Measurements from ENCODE around the gene FRAT2.

FRAT2 gene, protein sequence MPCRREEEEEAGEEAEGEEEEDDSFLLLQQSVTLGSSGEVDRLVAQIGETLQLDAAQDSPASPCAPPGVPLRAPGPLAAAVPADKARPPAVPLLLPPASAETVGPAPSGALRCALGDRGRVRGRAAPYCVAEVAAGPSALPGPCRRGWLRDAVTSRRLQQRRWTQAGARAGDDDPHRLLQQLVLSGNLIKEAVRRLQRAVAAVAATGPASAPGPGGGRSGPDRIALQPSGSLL

DNA sequence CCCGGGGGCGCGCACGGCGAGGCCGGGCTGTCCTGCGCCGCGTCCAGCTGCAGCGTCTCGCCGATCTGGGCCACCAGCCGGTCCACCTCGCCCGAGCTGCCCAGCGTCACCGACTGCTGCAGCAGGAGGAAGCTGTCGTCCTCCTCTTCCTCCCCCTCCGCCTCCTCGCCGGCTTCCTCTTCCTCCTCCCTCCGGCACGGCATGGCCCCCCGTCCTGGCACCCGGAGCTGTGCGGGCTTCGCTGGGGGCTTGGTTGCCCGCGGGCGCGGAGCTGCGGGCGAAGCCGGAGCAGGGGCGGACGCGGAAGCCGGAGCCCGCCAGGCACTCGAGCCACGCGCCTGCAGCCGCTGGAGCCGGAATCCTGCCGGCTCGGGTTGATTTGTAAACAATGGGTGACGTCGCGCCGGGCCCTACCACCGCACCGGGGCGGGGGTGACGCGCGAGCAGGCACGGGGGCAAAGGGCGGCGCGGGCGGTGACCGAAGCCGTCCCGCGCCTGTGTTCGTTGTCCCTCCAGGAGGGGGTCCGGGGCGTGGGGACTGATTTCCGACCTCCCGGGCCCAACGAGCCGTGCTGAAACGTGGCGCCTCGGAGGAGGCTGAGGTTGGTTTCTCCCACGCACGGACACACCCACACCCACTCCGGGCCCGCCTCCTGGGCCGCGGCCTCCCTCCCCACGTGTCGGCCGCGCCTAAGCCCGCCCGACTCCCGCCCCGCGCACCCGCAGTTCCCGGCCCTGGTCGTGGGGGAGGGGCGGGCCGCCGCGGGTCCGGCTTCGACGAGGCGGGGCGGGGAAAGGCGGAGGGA is at the start of gene FRAT2:
TSS of gene FRAT2 (minus strand) at position 360 of the 806 bp plus-strand sequence. CDS start at position 203, 157 bp downstream.
- DNase-seq, result peak; percentile 76

DNA sequence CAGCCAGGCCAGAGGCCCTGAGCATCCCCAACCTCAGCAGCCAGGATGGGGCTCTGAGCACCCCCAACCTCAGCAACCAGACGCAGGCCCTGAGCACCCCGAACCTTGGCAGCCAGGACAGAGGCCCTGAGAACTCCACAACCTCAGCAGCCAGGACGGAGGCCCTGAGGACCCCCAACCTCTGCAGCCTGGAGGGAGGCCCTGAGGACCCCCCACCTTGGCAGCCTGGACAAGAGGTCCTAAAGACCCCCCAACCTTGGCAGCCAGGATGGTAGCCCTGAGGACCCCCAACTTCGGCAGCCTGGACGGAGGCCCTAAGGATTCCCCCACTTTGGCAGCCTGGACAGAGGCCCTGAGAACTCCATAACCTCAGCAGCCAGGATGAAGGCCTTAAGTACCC is 49.6 kb upstream of the FRAT2 start:
- DNase-seq, result no peak

GRCh38 chr10:97383159-97383558 is 48.6 kb upstream of the FRAT2 start:
- DNase-seq, result no peak

GRCh38 chr10:97381626-97382025 is 47.1 kb upstream of the FRAT2 start:
- no peak for DNase-seq

DNA sequence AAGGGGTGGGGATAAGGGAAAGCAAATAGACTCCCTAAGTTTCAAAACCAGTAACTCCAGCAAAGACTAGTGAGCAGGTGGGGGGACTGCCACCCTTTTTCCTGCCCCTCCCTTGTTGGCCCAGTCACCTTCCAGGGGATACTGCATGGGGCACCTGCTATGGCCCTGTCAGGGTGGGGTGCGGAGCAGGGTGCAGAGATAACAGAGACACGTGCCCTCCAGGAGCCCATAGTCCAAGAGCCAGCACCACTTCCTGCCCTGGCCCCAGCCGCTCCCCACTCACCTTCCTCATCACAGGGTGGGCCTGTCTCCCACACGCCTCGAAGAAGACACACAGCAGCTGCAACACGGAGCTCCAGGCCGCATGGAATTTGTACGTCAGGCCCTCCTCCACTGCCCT is 46.0 kb upstream of the FRAT2 start:
- DNase-seq, result no peak

DNA sequence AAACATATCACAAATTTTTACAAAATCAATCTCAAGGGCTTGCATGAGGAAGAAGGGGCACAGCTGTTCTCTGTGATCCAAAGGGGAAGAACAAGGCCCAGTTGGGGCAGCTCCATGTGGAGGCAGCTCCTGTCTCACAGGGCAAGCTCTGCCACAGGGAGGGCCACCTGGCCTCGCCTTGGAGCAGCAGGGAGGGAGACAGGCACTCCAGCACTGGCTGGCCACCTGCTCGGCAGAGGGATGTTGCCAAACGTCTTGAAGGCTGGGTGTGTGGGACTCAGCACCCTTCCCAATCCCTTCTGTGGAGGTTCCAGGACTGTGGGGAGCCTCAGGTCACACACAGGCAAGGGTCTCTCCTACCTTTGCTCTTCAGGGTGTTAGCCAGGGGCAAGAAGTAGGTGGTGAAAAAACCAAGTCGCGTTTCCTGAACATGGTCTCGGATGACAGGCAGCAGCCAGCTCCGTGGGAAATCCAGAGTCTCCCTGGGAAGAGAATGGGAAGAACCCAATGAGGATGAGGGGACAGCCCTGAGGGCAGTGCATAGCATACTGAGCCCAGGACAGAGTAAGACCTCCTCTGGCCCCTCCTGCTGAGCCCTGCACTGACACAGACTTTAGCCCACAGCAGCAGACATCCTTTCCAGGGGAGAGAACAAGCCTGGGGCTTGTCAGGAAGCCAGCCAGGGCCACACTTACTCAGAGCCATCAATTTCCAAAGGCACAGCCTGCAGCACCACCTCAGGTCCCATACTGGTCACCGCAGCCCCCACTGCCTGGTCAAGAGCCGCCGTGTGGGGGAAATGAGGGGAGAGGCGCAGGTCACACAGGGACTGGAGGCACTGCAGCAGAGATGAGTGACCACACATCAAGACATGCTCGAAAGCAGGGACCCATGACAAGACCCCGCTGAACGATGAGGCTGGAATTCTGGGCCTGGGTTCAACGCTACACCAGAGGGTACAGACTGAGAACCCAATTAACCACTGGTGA is 44.7 kb upstream of the FRAT2 start:
- peak; percentile 31 for DNase-seq

- no peak for DNase-seq
Measured at GRCh38 chr10:97376413-97376812, 41.9 kb upstream of the FRAT2 start.

GRCh38 chr10:97373456-97373855 is 38.9 kb upstream of the FRAT2 start:
- DNase-seq, result no peak

DNA sequence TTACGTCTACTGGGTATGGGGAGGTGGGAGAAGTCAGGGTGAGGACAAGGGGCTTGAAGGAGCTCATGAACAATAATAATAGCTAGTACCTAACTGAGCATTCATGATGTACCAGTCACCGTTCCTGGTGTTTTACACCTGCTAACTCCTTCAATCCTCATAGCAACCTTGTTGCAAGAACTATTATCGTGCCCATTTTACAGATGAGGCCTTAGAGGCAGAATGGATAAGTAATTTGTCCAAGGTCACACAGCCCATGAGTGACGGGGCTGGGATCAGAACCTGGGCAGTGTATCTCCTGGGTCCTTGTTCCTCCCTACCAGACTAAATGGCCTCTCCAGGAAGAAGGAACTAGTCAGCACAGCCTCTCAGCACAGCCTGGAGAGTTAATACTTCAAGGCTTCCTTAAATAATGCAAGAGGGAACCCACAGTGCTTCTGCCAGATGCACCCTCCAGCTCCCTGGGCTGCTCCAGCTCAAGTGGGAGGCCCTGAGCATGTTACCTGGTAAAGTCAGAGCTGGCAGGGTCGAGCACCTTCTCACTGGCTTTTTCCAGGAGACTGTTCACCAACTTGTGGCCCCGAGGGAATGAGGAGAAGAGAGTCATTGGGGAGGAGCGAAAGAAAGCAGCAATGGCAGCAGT is 37.8 kb upstream of the FRAT2 start:
- no peak for DNase-seq

DNA sequence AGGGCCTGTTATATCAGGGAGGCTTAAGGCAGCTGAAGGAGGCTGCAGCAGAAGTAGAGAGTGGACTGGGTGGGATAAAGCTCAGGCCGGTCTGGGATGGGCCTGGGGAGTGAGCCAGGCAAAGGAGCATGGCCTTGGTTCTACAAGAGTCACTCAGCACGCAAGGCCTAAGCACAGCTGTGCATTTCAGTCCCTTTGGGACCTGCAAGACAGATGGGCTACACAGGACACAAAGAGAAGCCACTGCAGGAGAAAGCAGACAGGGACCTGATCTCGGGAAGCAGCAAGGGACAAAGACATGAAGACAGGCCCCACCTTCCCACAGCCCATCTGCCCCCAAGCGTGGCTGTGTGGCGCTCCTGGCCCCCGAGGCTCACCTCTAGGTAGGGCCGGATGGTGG is 37.2 kb upstream of the FRAT2 start:
- peak; percentile 37 for DNase-seq

DNA sequence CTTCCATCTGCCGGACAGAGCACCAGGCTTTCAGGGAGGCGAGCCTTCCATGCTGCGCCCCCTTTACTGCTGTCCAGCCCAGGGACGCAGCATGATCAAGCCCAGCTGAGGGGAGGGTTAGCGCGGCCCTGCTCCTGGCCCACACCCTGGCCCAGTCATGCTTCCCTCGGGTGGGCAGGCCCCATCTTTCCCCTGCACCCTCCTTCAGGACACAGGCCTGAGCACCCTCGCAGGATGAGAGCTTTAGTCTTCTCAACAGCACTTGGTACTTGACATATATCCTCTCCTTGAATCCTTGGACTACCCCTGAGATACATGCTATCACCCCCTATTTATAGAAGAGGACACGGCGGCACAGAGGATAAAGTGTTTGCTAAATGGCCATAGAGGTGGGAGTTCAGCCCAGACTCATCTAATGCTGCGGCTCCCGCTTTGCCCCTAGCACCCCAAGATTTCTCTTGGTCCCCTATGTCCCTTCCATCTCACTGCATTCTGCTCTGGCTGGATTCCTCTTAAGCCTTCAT is 32.7 kb upstream of the FRAT2 start:
- no peak for DNase-seq

DNA sequence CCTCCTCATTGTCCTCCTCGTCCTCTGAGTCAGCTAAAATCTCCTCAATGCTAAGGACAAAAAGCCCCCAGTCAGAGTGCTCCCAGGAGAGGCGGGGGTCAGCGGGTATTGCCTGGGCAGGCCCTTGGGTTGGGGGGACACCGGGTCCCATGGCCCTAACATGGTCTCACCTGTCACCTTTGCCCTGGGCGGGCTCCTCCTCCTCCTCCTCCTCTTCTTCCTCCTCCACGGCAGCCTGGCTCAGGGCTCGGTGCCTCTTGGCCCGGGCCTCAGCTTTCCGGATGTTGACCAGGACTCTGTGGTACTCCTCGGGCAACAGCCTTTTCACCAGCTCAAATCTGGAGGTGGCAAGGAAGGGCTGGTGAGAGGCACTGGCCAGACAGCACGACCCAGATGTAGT is 32.0 kb upstream of the FRAT2 start:
- DNase-seq, result no peak

DNA sequence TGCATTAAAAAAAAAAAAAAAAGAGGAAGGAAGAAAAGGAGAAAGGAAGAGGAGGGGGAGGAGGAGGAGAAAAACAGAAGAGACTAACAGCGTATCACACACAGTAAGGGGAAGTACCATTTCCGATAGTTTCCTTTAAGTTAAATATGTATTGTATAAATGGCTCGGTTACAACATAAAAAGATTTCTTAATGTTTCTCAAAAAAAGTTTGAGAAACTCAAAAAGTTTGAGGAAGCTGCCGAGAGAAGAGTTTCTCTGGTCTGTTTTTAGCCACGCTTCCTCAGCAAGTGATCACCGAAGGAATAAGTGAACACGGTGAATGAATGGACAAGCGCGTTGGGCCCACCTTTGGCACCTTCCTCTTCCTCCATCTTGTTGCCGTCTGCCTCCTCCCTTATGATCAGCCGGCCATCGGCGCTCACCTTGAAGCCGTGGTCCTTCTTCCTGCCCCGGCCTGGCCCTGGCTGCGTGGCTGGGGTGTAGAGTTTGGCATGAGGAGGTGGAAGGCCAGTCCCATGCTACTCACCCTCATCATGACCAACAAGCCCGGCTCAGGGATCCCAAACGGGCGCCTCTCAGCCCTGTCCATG is 31.3 kb upstream of the FRAT2 start:
- DNase-seq, result no peak

GRCh38 chr10:97363071-97363470 is 28.5 kb upstream of the FRAT2 start:
- DNase-seq, result no peak

DNA sequence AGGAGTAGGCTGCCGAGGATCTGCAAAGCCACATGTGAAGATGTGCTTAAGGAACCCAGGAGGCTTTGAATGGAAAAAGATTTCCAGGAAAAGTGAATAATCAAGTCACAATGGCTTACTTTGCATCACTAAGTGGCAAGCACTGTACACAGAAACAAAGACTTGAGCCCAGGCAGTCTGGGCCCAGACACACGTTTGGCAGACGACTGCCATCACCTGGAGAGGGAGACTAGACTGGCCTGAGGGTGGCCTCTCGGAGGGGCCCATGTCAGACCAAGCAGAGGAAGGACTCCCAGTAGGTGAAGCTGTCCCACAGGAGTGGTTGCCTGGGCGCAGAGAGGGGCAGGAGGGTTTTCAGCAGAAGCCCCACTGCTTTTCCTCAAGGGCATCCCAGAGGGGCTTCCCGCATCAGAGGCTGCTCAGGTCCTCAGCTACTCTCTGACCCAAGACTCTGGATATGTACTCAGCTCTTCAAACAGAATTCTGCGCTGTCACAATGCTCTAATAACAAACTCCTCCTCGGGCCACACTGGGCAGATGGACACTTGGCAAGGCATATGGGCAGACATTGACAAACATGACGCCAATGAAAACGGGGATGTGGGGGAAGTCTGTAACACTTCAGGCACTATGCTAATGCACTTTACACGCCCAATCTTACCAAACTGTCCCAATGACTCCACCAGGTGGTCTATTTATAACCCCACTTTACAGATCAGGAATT is 27.9 kb upstream of the FRAT2 start:
- no peak for DNase-seq

DNA sequence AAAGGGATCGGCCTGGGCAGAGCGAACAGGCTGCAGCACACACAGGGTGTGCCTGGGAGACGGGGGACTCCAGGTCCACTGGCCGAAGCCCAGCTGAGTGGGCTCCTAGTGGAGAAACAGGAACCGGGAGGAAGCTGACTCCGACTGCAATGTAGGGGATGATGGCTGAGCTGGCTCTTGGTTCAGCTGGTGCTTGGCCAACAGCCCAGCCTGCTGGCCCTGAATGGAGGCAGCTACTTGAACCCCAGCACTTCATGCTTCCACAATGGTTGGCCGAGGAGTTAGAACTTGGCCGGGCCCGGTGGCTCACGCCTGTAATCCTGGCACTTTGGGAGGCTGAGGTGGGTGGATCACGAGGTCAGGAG is 27.0 kb upstream of the FRAT2 start:
- no peak for DNase-seq

DNA sequence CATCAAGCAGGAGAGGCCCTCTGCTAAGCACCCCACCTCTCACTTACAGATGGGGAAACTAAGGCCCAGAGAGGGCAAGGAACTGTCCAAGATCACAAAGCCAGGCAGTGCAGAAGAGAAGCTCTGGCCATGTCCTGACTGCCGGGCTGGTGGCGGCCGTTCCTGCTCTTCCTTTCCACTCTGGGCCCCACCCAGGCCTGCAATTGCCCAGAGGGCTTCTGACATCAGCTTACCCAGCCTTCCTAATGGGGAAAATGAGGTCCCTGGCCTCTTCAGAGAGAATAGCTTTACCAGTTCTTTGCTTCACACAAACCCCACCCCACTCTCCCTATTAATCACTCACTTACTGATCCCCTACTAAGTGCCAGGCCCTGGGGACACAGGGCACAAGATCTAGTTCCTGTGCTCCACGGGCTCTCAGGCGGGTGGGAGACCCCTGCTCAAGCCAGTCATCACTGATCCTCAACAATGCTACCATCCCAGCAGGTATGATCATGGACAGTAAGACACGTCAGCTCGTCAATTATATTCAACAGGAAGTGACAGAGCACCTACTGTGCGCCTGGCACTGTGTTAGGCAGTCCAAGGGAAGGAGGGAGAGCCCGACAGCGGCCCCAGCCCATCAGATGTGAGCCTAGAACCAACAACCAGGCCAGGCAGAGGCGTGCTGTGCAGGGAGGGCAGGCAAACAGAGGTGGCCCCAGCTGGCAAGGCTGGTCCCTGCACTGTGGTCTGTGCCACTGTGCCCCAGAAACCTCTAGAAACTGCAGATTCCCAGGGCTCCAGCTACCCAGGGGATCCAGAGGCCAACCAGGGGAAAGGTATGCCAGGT is 26.4 kb upstream of the FRAT2 start:
- no peak for DNase-seq

DNA sequence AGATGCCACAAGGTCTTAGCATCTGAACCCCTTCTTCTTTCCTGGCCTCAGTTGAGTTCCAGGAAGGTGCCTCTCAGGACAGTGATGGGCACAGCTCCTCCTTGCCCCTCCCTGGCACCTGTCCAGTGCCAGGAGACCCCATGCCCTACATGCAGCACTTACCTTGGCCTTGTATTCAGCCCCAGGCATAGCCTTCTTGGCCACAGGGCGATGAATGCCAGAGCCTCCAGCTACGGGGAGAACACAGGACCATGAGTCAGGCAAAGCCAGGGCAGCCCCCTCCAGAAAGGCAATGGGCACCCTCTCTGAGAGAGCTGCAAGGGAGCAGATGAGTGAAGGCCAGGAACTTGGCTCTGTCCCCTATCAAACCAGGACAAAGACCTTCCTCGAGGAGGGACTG is 24.3 kb upstream of the FRAT2 start:
- no peak for DNase-seq

DNA sequence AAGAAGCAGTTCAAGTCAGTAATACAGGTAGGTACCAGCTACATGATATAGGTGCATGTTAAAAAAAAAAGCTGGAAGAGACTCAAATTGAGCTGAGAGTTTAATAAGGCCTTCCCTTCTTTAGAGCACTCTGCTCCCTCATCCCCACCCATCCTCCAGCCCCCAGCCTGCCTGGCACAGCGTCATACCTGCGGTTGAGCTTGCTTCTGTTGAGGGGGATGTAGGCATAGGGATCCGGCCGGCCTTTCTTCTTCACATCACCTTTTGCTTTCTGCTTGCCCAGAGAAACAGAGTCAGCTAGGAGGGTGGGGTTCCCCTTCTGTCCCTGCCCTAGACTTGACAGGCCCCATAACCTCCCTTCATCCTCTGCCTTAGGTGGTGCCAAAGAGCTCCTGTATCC is 23.8 kb upstream of the FRAT2 start:
- DNase-seq, result no peak

DNA sequence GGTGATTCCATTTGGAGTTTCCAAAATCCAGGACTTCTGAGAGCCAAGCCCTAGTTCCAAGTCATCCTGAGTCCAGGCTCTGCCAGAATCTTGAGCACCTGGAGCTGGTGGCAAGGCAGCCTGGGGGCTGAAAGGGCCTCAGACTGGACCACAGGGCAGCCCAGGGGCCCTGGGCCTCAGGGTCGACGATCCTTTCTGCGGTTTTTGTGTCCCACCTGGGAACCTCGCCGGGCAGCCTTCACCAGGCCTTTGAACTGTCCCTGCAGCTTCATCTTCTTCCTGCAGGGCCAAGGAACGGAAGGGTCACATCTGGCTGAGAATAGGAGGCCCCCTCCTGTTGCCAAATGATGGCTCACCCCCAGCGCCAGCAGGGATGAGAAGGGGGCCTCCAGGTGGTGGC is 22.4 kb upstream of the FRAT2 start:
- no peak for DNase-seq
